ENCODE results near the gene XAGE3. TPM values are rescaled to one million over a fixed set of nuclear protein-coding genes. Genes with fewer than 3 reads are reported as not detected.
"Not testable (repeated sequence)": the region's sequence is repeated elsewhere in the genome, so short reads cannot be mapped to it uniquely, and the experiment has no call there.

XAGE3 gene
- total RNA-seq, 4 donors from 2014 or later = not detected

DNA sequence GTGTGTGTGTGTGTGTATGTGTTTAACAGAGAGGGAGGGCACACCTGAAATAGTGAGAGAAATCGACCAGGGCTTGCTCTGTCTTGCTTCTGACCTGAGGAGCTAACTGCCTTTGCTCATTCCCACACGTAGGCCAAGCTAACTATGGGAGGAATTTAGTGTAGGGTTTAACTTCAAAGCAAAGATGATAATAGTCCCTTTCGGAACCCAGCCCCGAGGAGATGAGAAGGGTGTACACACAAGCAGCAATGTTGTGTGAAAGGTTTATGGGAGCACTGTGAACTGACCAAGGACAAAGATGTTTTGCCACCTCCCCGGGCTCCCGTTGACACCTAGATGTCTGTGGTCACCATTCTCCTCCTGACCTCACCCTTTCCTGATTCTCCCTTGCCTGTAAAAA lies 8.5 kb upstream of the XAGE3 start:
- H3K36me3 ChIP-seq; H3K4me1 ChIP-seq; H3K9me3 ChIP-seq; H3K27ac ChIP-seq; intact Hi-C loops (cut with DNase I); DNase-seq; H3K4me3 ChIP-seq; H3K27me3 ChIP-seq: not testable (repeated sequence)
- WGBS, 2 donors = 33 to 56% methylated on average over 3 to 6 of the region's 6 CpGs

DNA sequence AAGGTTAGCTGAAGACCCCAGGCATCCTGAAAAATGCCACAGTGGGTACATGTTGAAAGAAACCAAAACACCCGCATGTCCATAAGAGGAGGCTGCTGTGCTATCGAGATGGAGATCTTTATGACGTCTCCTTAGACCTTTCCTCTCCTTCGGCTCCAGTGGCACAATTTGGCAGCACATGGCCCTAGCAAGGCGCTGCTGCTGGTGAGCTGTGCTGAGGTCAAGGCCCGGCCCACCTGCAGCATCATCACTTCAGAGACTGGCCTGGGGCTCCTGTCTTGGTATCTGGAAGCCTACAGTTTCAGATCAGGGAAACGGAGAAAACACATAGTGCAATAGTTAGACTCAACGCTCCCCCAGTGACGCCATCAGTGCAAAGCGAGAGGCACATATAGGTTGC lies 7.6 kb upstream of the XAGE3 start:
- H3K4me3 ChIP-seq; DNase-seq; H3K4me1 ChIP-seq; H3K27me3 ChIP-seq; H3K9me3 ChIP-seq; H3K36me3 ChIP-seq; H3K27ac ChIP-seq; intact Hi-C loops (cut with DNase I): not testable (repeated sequence)
- 60 to 72% methylated on average over 4 to 9 of the region's 10 CpGs for WGBS, 2 donors

DNA sequence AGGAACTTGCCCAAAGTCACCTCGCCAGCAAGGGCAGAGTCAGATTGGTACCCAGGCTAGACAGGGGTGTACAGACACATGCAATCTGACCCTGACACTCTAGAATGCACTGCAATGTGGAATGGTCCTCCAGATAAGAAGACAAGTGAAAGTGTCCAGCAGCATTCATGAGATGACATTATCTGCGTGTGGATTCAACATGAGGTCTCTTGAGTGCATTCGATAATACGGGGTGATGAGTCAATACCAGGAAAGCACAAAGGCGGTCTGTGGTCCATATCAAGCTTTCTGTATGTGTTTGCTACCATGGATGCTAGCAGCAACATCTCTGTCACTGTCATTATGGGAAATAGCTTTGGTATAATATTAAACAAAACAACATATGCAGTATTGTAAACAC lies 6.8 kb upstream of the XAGE3 start:
- TF ChIP-seq, protein P1, sequence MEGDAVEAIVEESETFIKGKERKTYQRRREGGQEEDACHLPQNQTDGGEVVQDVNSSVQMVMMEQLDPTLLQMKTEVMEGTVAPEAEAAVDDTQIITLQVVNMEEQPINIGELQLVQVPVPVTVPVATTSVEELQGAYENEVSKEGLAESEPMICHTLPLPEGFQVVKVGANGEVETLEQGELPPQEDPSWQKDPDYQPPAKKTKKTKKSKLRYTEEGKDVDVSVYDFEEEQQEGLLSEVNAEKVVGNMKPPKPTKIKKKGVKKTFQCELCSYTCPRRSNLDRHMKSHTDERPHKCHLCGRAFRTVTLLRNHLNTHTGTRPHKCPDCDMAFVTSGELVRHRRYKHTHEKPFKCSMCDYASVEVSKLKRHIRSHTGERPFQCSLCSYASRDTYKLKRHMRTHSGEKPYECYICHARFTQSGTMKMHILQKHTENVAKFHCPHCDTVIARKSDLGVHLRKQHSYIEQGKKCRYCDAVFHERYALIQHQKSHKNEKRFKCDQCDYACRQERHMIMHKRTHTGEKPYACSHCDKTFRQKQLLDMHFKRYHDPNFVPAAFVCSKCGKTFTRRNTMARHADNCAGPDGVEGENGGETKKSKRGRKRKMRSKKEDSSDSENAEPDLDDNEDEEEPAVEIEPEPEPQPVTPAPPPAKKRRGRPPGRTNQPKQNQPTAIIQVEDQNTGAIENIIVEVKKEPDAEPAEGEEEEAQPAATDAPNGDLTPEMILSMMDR (IDR thresholded peaks at IDR 0.05) = no peak
- TF ChIP-seq POLR2A (IDR thresholded peaks at IDR 0.05) = no peak
- H3K9me3 ChIP-seq = no peaks in the 10 kb centered on the region
- no peak overlapping the region for H3K27ac ChIP-seq
- no peaks in the 10 kb centered on the region for H3K36me3 ChIP-seq
- 73 to 88% methylated on average over 5 of the region's 5 CpGs for WGBS, 2 donors
- no peak overlapping the region for H3K4me3 ChIP-seq
- no peaks in the 10 kb centered on the region for H3K4me1 ChIP-seq
- H3K27me3 ChIP-seq = no peaks in the 10 kb centered on the region
- no peak for DNase-seq
- intact Hi-C loops (cut with DNase I) = no loop called here

DNA sequence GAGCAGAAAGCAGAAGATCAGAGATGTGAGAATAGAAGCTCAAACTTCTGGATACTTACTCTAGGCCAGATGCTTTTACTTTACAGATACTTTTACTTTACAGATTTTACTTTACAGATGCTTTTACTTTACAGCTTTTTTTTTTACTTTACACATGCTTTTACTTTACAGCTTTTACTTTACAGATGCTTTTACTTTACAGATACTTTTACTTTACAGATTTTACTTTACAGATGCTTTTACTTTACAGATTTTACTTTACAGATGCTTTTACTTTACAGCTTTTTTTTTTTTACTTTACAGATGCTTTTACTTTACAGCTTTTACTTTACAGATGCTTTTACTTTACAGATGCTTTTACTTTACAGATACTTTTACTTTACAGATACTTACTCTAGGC lies 5.9 kb upstream of the XAGE3 start:
- intact Hi-C loops (cut with DNase I) = not testable (repeated sequence)

DNA sequence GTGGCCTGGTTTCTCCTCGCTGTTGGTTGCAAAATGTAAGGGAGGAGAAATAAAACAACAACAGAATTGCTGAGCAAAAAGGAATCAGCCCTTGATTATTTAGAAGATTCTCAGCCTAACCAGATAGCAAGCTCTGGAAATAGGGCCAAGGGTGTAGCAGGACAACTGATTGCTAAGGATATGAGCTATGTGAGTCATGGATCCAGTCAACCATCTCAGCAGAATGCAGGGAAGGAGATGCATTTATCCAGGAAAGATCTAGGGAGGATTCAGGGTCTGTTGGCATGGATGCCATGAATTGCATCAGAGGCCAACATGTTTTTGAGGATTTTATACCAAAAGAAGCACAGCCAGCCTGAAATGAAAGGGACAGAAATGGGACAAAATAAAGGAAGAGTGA lies 2.2 kb upstream of the XAGE3 start:
- no peak for DNase-seq
- H3K27ac ChIP-seq = no peak overlapping the region
- H3K27me3 ChIP-seq = no peaks in the 10 kb centered on the region

More for the DNA sequence above, 5.9 kb upstream of the XAGE3 start:
- not testable (repeated sequence) for DNase-seq, H3K36me3 ChIP-seq, H3K27me3 ChIP-seq, H3K4me1 ChIP-seq, H3K4me3 ChIP-seq, H3K27ac ChIP-seq, H3K9me3 ChIP-seq

DNA sequence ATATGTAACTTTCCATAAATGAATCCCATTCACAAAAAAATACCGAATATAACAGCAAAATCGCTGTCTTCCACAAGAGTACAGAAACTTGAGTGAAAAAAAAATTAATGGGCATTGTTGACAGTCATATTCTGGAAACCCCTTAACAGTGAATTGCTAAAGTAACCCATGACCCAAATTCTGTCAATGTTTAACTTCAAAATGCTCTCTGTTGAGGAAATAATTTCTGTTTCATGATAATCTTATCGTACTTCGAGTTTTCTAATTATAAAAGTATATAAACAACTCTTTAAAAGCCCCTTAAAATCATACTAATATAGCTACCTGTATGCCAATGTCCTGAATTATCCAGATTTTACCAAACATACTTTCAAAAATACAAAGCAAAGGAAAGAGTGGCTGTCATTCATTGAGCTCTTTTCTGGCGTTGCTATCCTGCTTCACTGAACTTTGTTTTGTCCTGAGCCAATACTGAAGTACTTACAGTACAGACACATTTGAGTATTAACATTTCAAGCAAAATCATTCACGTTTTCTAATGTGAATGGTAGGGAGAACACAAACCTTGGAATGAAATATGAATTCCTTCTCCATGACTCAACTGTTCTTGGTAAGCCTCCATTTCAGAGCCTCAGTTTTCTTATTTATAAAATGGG lies 2.4 kb downstream of the XAGE3 start:
- 48 to 61% methylated on average over 6 of the region's 6 CpGs for WGBS, 2 donors
- no peak overlapping the region for H3K4me3 ChIP-seq
- no peaks in the 10 kb centered on the region for H3K9me3 ChIP-seq
- TF ChIP-seq, protein P1 (IDR thresholded peaks at IDR 0.05) = no peak
- no peak for TF ChIP-seq POLR2A (IDR thresholded peaks at IDR 0.05)
- no peaks in the 10 kb centered on the region for H3K4me1 ChIP-seq
- no peaks in the 10 kb centered on the region for H3K36me3 ChIP-seq
- DNase-seq = no peak
- peaks cover 0 to 4% (median 0%) of the 10 kb centered on the region in 4 donors for H3K27me3 ChIP-seq
- intact Hi-C loops (cut with DNase I) = no loop called here
- H3K27ac ChIP-seq = no peak overlapping the region

More for the DNA sequence above, 2.2 kb upstream of the XAGE3 start:
- TF ChIP-seq, protein P1 (IDR thresholded peaks at IDR 0.05) = no peak
- TF ChIP-seq POLR2A (IDR thresholded peaks at IDR 0.05) = no peak
- WGBS, 2 donors = 33 to 75% methylated on average over 1 of the region's 1 CpG
- Histone ChIP-seq H3K4me1 (no peaks in the 10 kb centered on the region), H3K9me3 (no peaks in the 10 kb centered on the region), H3K36me3 (no peaks in the 10 kb centered on the region), H3K4me3 (no peak overlapping the region)
- intact Hi-C loops (cut with DNase I) = no loop called here

DNA sequence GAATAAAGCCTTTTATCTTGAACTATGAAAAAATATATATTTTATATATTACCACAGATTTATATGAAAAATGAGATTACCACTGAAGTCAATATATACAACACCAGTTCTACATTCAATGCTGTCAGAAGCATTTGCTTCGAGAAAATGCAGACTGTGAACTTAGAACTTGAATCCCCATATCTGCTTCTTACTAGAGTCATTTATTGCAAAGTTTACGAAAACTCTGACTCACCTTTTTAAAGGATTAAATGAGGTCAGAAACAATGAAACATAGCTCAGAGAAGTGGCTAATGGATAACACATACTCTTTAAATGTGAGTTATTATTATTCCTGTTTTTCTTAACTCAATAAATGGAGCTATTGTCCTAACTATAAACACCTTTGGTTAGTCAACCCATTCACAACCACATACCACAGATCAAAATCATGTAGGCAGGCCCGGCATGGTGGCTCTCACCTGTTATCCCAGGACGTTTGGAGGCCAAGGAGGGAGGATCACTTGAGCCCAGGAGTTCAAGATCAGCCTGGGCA lies 10.8 kb downstream of the XAGE3 start:
- H3K27me3 ChIP-seq; H3K36me3 ChIP-seq; DNase-seq; H3K9me3 ChIP-seq; H3K4me1 ChIP-seq; H3K27ac ChIP-seq; intact Hi-C loops (cut with DNase I); H3K4me3 ChIP-seq: not testable (repeated sequence)
- WGBS, 2 donors = 40 to 43% methylated on average over 3 to 4 of the region's 4 CpGs
